Measurements from ENCODE around the gene B4GALT5. TPM values are rescaled to one million over a fixed set of nuclear protein-coding genes. Genes with fewer than 3 reads are reported as not detected.

B4GALT5 gene
- total and polyA plus RNA-seq, 5 donors from 2014 or later: 0.45 to 13.6 (median 1.1) TPM

GRCh38 chr20:49668181-49668877, 45.3 kb downstream of the B4GALT5 start:
- Mint-ChIP-seq H3K36me3 (no peaks in the 10 kb centered on the region), H3K27ac (peak overlapping the region in 1 of 3 donors; percentile 74), H3K4me3 (peak overlapping the region; percentile 87 to 96 (median 88)), H3K27me3 (no peaks in the 10 kb centered on the region), H3K9me3 (no peaks in the 10 kb centered on the region), H3K4me1 (peaks cover 33 to 78% (median 48%) of the 10 kb centered on the region in 4 donors)
- H3K4me3 ChIP-seq (ENCODE audit: low read depth, low read length): peak overlapping the region; percentile 33
- peaks cover 25% of the 10 kb centered on the region for H3K4me1 ChIP-seq (ENCODE audit: control insufficient read depth, insufficient read depth, low read length, poor library complexity, severe bottlenecking)
- peak; percentile 36 to 53 (median 48) for DNase-seq
- no peaks in the 10 kb centered on the region for H3K27me3 ChIP-seq (ENCODE audit: control insufficient read depth, insufficient read depth, low read length)
- no peaks in the 10 kb centered on the region for H3K9me3 ChIP-seq (ENCODE audit: control insufficient read depth in 2 of 2, low read length in 2 of 2)
- peak; percentile 59 to 66 for ATAC-seq (ENCODE audit: low read depth in 2 of 2)
- peak overlapping the region; percentile 53 for H3K27ac ChIP-seq (ENCODE audit: insufficient read depth, low read length, poor library complexity, severe bottlenecking)
- no peaks in the 10 kb centered on the region for H3K36me3 ChIP-seq (ENCODE audit: control insufficient read depth, insufficient read depth, low read length)

GRCh38 chr20:49666911-49667310, 46.8 kb downstream of the B4GALT5 start:
- Mint-ChIP-seq H3K36me3 (no peaks in the 10 kb centered on the region), H3K9me3 (no peaks in the 10 kb centered on the region), H3K27ac (no peak overlapping the region), H3K4me1 (peaks cover 32 to 82% (median 46%) of the 10 kb centered on the region in 4 donors), H3K4me3 (no peak overlapping the region), H3K27me3 (no peaks in the 10 kb centered on the region)
- no peak overlapping the region for H3K4me3 ChIP-seq (ENCODE audit: low read depth, low read length)
- no peaks in the 10 kb centered on the region for H3K9me3 ChIP-seq (ENCODE audit: control insufficient read depth in 2 of 2, low read length in 2 of 2)
- ATAC-seq (ENCODE audit: low read depth in 2 of 2): no peak
- peaks cover 22% of the 10 kb centered on the region for H3K4me1 ChIP-seq (ENCODE audit: control insufficient read depth, insufficient read depth, low read length, poor library complexity, severe bottlenecking)
- no peaks in the 10 kb centered on the region for H3K27me3 ChIP-seq (ENCODE audit: control insufficient read depth, insufficient read depth, low read length)
- H3K27ac ChIP-seq (ENCODE audit: insufficient read depth, low read length, poor library complexity, severe bottlenecking): no peak overlapping the region
- H3K36me3 ChIP-seq (ENCODE audit: control insufficient read depth, insufficient read depth, low read length): no peaks in the 10 kb centered on the region
- no peak for DNase-seq

GRCh38 chr20:49665796-49666195, 47.9 kb downstream of the B4GALT5 start:
- Mint-ChIP-seq H3K4me1 (peaks cover 29 to 72% (median 41%) of the 10 kb centered on the region in 4 donors), H3K36me3 (no peaks in the 10 kb centered on the region), H3K27ac (peak overlapping the region in 2 of 3 donors; percentile 8 to 84)

GRCh38 chr20:49664612-49665313, 48.9 kb downstream of the B4GALT5 start:
- Histone ChIP-seq H3K4me1 (ENCODE audit: control insufficient read depth, insufficient read depth, low read length, poor library complexity, severe bottlenecking) (peaks cover 10% of the 10 kb centered on the region), H3K27me3 (ENCODE audit: control insufficient read depth, insufficient read depth, low read length) (no peaks in the 10 kb centered on the region), H3K36me3 (ENCODE audit: control insufficient read depth, insufficient read depth, low read length) (no peaks in the 10 kb centered on the region), H3K9me3 (ENCODE audit: control insufficient read depth in 2 of 2, low read length in 2 of 2) (no peaks in the 10 kb centered on the region), H3K4me3 (ENCODE audit: low read depth, low read length) (no peak overlapping the region), H3K27ac (ENCODE audit: insufficient read depth, low read length, poor library complexity, severe bottlenecking) (no peak overlapping the region)
- DNase-seq (no peak), ATAC-seq (ENCODE audit: low read depth in 2 of 2) (no peak)
- Mint-ChIP-seq H3K27ac (peak overlapping the region in 1 of 3 donors; percentile 12), H3K4me1 (peaks cover 20 to 61% (median 30%) of the 10 kb centered on the region in 4 donors), H3K4me3 (no peak overlapping the region), H3K27me3 (no peaks in the 10 kb centered on the region), H3K36me3 (no peaks in the 10 kb centered on the region), H3K9me3 (no peaks in the 10 kb centered on the region)

More at GRCh38 chr20:49665796-49666195, 47.9 kb downstream of the B4GALT5 start:
- ATAC-seq (ENCODE audit: low read depth in 2 of 2) (no peak), DNase-seq (no peak)
- Mint-ChIP-seq H3K9me3 (no peaks in the 10 kb centered on the region), H3K27me3 (no peaks in the 10 kb centered on the region), H3K4me3 (peak overlapping the region in 1 of 4 donors; percentile 38)
- H3K9me3 ChIP-seq (ENCODE audit: control insufficient read depth in 2 of 2, low read length in 2 of 2): no peaks in the 10 kb centered on the region
- no peak overlapping the region for H3K4me3 ChIP-seq (ENCODE audit: low read depth, low read length)
- no peak overlapping the region for H3K27ac ChIP-seq (ENCODE audit: insufficient read depth, low read length, poor library complexity, severe bottlenecking)
- no peaks in the 10 kb centered on the region for H3K36me3 ChIP-seq (ENCODE audit: control insufficient read depth, insufficient read depth, low read length)
- H3K4me1 ChIP-seq (ENCODE audit: control insufficient read depth, insufficient read depth, low read length, poor library complexity, severe bottlenecking): peaks cover 15% of the 10 kb centered on the region
- no peaks in the 10 kb centered on the region for H3K27me3 ChIP-seq (ENCODE audit: control insufficient read depth, insufficient read depth, low read length)

- H3K9me3 Mint-ChIP-seq: no peaks in the 10 kb centered on the region
- no peaks in the 10 kb centered on the region for H3K36me3 Mint-ChIP-seq
- Histone ChIP-seq H3K36me3 (ENCODE audit: control insufficient read depth, insufficient read depth, low read length) (no peaks in the 10 kb centered on the region), H3K4me1 (ENCODE audit: control insufficient read depth, insufficient read depth, low read length, poor library complexity, severe bottlenecking) (no peaks in the 10 kb centered on the region), H3K27me3 (ENCODE audit: control insufficient read depth, insufficient read depth, low read length) (no peaks in the 10 kb centered on the region), H3K9me3 (ENCODE audit: control insufficient read depth in 2 of 2, low read length in 2 of 2) (no peaks in the 10 kb centered on the region), H3K27ac (ENCODE audit: insufficient read depth, low read length, poor library complexity, severe bottlenecking) (no peak overlapping the region), H3K4me3 (ENCODE audit: low read depth, low read length) (no peak overlapping the region)
- H3K27me3 Mint-ChIP-seq: no peaks in the 10 kb centered on the region
- H3K4me3 Mint-ChIP-seq: no peak overlapping the region
- ATAC-seq (ENCODE audit: low read depth in 2 of 2) (no peak), DNase-seq (no peak)
- H3K27ac Mint-ChIP-seq: peak overlapping the region in 1 of 3 donors; percentile 45
- H3K4me1 Mint-ChIP-seq: peaks cover 14 to 46% (median 17%) of the 10 kb centered on the region in 4 donors
Measured at GRCh38 chr20:49663112-49663511, 50.6 kb downstream of the B4GALT5 start.

- peaks cover 14 to 39% (median 19%) of the 10 kb centered on the region in 4 donors for H3K4me1 Mint-ChIP-seq
- no peak for ATAC-seq (ENCODE audit: low read depth in 2 of 2)
- H3K27ac Mint-ChIP-seq: peak overlapping the region in 1 of 3 donors; percentile 50
- no peaks in the 10 kb centered on the region for H3K27me3 Mint-ChIP-seq
- Histone ChIP-seq H3K27me3 (ENCODE audit: control insufficient read depth, insufficient read depth, low read length) (no peaks in the 10 kb centered on the region), H3K27ac (ENCODE audit: insufficient read depth, low read length, poor library complexity, severe bottlenecking) (no peak overlapping the region), H3K36me3 (ENCODE audit: control insufficient read depth, insufficient read depth, low read length) (no peaks in the 10 kb centered on the region), H3K4me3 (ENCODE audit: low read depth, low read length) (no peak overlapping the region), H3K9me3 (ENCODE audit: control insufficient read depth in 2 of 2, low read length in 2 of 2) (no peaks in the 10 kb centered on the region), H3K4me1 (ENCODE audit: control insufficient read depth, insufficient read depth, low read length, poor library complexity, severe bottlenecking) (no peaks in the 10 kb centered on the region)
- H3K4me3 Mint-ChIP-seq: no peak overlapping the region
- no peaks in the 10 kb centered on the region for H3K36me3 Mint-ChIP-seq
- no peaks in the 10 kb centered on the region for H3K9me3 Mint-ChIP-seq
- no peak for DNase-seq
Measured at GRCh38 chr20:49661560-49662329, 51.9 kb downstream of the B4GALT5 start.

- H3K4me1 ChIP-seq (ENCODE audit: control insufficient read depth, insufficient read depth, low read length, poor library complexity, severe bottlenecking): no peaks in the 10 kb centered on the region
Measured at GRCh38 chr20:49660912-49661311, 52.8 kb downstream of the B4GALT5 start.

More at GRCh38 chr20:49660912-49661311, 52.8 kb downstream of the B4GALT5 start:
- Histone ChIP-seq H3K9me3 (ENCODE audit: control insufficient read depth in 2 of 2, low read length in 2 of 2) (no peaks in the 10 kb centered on the region), H3K27ac (ENCODE audit: insufficient read depth, low read length, poor library complexity, severe bottlenecking) (no peak overlapping the region), H3K36me3 (ENCODE audit: control insufficient read depth, insufficient read depth, low read length) (peaks cover 8% of the 10 kb centered on the region), H3K27me3 (ENCODE audit: control insufficient read depth, insufficient read depth, low read length) (no peaks in the 10 kb centered on the region), H3K4me3 (ENCODE audit: low read depth, low read length) (no peak overlapping the region)
- Mint-ChIP-seq H3K9me3 (no peaks in the 10 kb centered on the region), H3K36me3 (peaks cover 6% of the 10 kb centered on the region), H3K4me3 (no peak overlapping the region), H3K27me3 (no peaks in the 10 kb centered on the region), H3K4me1 (peaks cover 14 to 35% (median 18%) of the 10 kb centered on the region in 4 donors), H3K27ac (no peak overlapping the region)
- no peak for DNase-seq
- ATAC-seq (ENCODE audit: low read depth in 2 of 2): no peak

Data from CD4-positive, CD25-positive, alpha-beta regulatory T cell (primary cell).